Measurements from ENCODE around the gene GIMD1. TPM values are rescaled to one million over a fixed set of nuclear protein-coding genes. Genes with fewer than 3 reads are reported as not detected.
A peak's percentile ranks its signal among the peaks of the same experiment; 100 is the strongest.

The GIMD1 gene
- total and polyA plus RNA-seq, 9 of the 15 experiments (the other 6 are each of a cell fraction or from before 2014, with no cell fraction given) = not detected

DNA sequence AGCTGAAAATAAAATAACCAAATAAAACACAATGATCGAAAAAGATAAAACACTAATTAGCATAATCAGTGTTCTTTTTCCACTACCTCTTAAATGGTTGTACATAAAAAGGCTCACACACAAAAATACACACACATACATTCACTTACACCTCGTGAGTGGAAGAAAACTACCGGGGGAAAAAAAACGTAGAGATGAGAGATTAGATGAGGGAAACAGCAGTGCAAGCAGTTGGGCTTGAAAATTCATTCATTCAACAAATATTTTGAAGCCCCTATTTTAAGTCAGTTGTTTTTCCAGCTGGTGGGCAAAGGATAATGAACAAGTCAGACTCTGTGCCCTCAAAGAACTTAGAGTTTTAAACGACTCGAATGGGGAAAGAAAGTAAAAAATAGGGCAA is 53.6 kb downstream of the GIMD1 start:
- ChIA-PET CTCF (ENCODE audit: low intra/inter-chr PET ratio) (no interaction called here), POLR2A (interaction anchor here (1.3 to 1.4 kb wide), 4 partner anchors 11 to 17 kb away, joined by 3 to 8 read pairs (median 4); no protein-coding TSS in a partner anchor)
- peak in 1 of 4 experiments; percentile 12 for DNase-seq (ENCODE audit: extremely low read depth in 1 of 4, low spot score in 3 of 4)
- Histone ChIP-seq H3K4me2 (ENCODE audit: insufficient read depth, low read length) (peak overlapping the region; percentile 98), H3K9me3 (replicated peaks; ENCODE audit: control insufficient read depth, insufficient read depth, low read depth, low read length) (no peaks in the 10 kb centered on the region), H3K4me3 (peak overlapping the region; percentile 96), H3K27me3 (ENCODE audit: control insufficient read depth in 2 of 2, insufficient read depth in 2 of 2, low read length in 2 of 2) (no peaks in the 10 kb centered on the region), H4K20me1 (replicated peaks; ENCODE audit: control insufficient read depth, insufficient read depth, low read length) (no peaks in the 10 kb centered on the region), H2AFZ (ENCODE audit: low read depth, low read length) (peak overlapping the region; percentile 99), H3K36me3 (ENCODE audit: control insufficient read depth, insufficient read depth, low read length) (peaks cover under 1% of the 10 kb centered on the region; the same call in 2 of the 3 replicates), H3K79me2 (ENCODE audit: control insufficient read depth, insufficient read depth, low read length) (peaks cover 97% of the 10 kb centered on the region), H3K9me1 (ENCODE audit: control insufficient read depth, insufficient read depth, low read length) (no peaks in the 10 kb centered on the region), H3K9ac (ENCODE audit: insufficient read depth in 1 of 2, low read depth in 2 of 2, low read length in 2 of 2) (peak overlapping the region; percentile 76 to 98; a peak in 3 of 4 replicates), H3K27ac (ENCODE audit: extremely low read depth, low read depth, low read length) (peak overlapping the region; percentile 99), H3K4me1 (replicated peaks in 1 of 2; ENCODE audit: control insufficient read depth in 2 of 2, insufficient read depth in 2 of 2, low read length in 2 of 2) (peaks cover 8 to 15% of the 10 kb centered on the region in 2 experiments; a peak in 4 of 5 replicates)
- no TSS peak for BruUV-seq (replicated peaks)
- FAIRE-seq = no peak
- in situ Hi-C loops (cut with MboI) = loop anchor here (25.0 kb wide), 1 partner anchor 1397 kb away; the partner anchor contains the start of gene PAPSS1
- ATAC-seq = no peak
- intact Hi-C loops (cut with micrococcal nuclease) = loop anchor here (5.0 kb wide), 1 partner anchor 1407 kb away; the partner anchor contains the start of gene PAPSS1
- WGBS (ENCODE audit: insufficient coverage, low coverage, missing lambda C conversion rate) = 2% methylated on average over 6 of the region's 6 CpGs
- no peak for TF ChIP-seq ZNF561 (CRISPR knock-in tag; conservative IDR thresholded peaks at IDR 0.05)
- no peak for TF ChIP-seq ZNF696 (CRISPR knock-in tag; conservative IDR thresholded peaks at IDR 0.05)
- TF ChIP-seq PYGO2 (tag; IDR thresholded peaks at IDR 0.05) = no peak
- peak; percentile 34; the same call in 1 of the 2 replicates for TF ChIP-seq ZNF384 (IDR thresholded peaks at IDR 0.05; ENCODE audit: low read depth, low read length)
- no peak for TF ChIP-seq ZNF668 (CRISPR knock-in tag; IDR thresholded peaks at IDR 0.05)
- TF ChIP-seq ZNF57 (CRISPR knock-in tag; IDR thresholded peaks at IDR 0.05) = no peak
- TF ChIP-seq MTF1 (CRISPR knock-in tag; IDR thresholded peaks at IDR 0.05; ENCODE audit: borderline replicate concordance) = no peak
- peak; percentile 51; the same call in 1 of the 2 replicates for TF ChIP-seq ZNF24 (IDR thresholded peaks at IDR 0.05)
- no peak for TF ChIP-seq KLF16 (IDR thresholded peaks at IDR 0.05)
- TF ChIP-seq SMARCA4 (IDR thresholded peaks at IDR 0.05) = peak; percentile 11; the same call in 1 of the 2 replicates
- TF ChIP-seq DPF2 (IDR thresholded peaks at IDR 0.05) = 0 out of 2 replicates have a peak, but pooled peaks have one; percentile 17
- TF ChIP-seq, protein P1, sequence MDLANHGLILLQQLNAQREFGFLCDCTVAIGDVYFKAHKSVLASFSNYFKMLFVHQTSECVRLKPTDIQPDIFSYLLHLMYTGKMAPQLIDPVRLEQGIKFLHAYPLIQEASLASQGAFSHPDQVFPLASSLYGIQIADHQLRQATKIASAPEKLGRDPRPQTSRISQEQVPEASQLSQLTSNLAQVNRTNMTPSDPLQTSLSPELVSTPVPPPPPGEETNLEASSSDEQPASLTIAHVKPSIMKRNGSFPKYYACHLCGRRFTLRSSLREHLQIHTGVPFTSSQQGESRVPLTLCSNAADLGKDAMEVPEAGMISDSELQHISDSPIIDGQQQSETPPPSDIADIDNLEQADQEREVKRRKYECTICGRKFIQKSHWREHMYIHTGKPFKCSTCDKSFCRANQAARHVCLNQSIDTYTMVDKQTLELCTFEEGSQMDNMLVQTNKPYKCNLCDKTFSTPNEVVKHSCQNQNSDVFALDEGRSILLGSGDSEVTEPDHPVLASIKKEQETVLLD (IDR thresholded peaks at IDR 0.05) = no peak
- TF ChIP-seq, protein P2, sequence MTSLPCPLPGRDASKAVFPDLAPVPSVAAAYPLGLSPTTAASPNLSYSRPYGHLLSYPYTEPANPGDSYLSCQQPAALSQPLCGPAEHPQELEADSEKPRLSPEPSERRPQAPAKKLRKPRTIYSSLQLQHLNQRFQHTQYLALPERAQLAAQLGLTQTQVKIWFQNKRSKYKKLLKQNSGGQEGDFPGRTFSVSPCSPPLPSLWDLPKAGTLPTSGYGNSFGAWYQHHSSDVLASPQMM (CRISPR knock-in tag; IDR thresholded peaks at IDR 0.05) = no peak
- TF ChIP-seq ZNF785 (CRISPR knock-in tag; IDR thresholded peaks at IDR 0.05) = no peak
- TF ChIP-seq CC2D1A (IDR thresholded peaks at IDR 0.05) = 0 out of 2 replicates have a peak, but pooled peaks have one; percentile 2
- TF ChIP-seq NR4A1 (CRISPR knock-in tag; IDR thresholded peaks at IDR 0.05) = no peak
- no peak for TF ChIP-seq NR4A1 (tag; IDR thresholded peaks at IDR 0.05)
- TF ChIP-seq SIN3A (IDR thresholded peaks at IDR 0.05; ENCODE audit: borderline replicate concordance in 2 of 2, control insufficient read depth in 1 of 2, low read depth in 2 of 2, low read length in 2 of 2) = 0 out of 4 replicates have a peak, but pooled peaks of 1 of the 2 experiments have one; percentile 5
- TF ChIP-seq, protein P3, sequence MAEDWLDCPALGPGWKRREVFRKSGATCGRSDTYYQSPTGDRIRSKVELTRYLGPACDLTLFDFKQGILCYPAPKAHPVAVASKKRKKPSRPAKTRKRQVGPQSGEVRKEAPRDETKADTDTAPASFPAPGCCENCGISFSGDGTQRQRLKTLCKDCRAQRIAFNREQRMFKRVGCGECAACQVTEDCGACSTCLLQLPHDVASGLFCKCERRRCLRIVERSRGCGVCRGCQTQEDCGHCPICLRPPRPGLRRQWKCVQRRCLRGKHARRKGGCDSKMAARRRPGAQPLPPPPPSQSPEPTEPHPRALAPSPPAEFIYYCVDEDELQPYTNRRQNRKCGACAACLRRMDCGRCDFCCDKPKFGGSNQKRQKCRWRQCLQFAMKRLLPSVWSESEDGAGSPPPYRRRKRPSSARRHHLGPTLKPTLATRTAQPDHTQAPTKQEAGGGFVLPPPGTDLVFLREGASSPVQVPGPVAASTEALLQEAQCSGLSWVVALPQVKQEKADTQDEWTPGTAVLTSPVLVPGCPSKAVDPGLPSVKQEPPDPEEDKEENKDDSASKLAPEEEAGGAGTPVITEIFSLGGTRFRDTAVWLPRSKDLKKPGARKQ (CRISPR knock-in tag; IDR thresholded peaks at IDR 0.05) = no peak
- no peak for TF ChIP-seq RFX7 (CRISPR knock-in tag; IDR thresholded peaks at IDR 0.05)
- TF ChIP-seq CBFA2T3 (IDR thresholded peaks at IDR 0.05) = no peak
- TF ChIP-seq FOXJ2 (tag; IDR thresholded peaks at IDR 0.05) = 0 out of 2 replicates have a peak, but pooled peaks have one; percentile 22

All from K562 (cell line).